Activated effector memory CD4-positive, alpha-beta T cell treated with anti-CD3 and anti-CD28 coated beads, Interleukin-2, amount 50 U/mL, for 16 hours (primary cell): ENCODE data around the gene MICB.
"Not testable (repeated sequence)": the region's sequence is repeated elsewhere in the genome, so short reads cannot be mapped to it uniquely, and the experiment has no call there.

ENCODE experiments used
- DNase-seq: peaks from one replicate; pipeline ENCODE4 v3.0.0-alpha.2; 2020

MICB gene

DNA sequence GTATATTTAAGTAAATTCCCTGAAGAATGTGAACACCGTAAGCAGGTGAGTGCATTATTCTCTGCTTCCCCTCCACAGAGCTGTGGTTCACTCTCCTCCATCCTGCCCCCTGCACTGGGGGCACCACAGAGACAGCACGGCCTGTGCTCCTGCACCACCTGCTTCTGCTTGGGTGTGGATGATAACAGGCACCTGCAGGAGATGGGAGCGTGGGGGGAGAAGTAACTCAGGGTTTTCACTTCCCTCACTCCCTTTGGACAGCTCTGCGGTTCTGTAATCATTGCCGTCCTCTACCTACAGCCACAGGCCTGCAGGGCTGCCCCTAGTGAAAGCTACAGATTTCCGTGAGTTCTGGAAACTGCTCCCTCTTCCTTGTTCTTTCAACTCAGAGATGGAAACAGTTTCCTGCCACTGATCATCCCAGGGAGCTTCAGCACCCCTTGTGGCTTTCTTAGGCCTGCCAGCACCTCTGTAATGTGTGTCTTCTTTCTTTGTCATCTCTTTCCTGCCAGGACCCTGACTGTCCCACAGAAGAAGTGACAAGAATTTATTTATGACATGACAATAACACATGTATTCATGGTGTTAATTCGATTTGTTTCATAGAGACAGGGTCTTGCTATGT, 21.3 kb upstream of the MICB start:
- no peak for DNase-seq

DNA sequence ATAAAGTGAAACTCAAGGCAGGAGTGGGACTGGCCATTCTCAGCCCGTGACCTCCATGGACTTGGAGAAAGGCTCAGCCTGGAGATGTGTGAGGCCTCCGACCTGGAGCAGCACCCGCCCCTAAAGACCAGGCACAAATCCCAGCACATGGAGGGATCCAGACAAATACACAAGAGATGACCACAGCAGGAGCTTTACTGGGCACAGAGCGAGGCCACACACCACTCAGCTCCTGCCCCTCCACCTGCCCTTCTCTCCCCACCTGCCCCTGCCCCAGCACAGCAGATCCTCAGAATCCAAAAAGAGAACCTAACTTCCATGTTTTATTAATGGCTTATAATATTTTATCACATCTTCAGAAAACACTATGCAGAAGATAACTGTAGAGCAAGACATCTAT, 20.4 kb upstream of the MICB start:
- no peak for DNase-seq

DNA sequence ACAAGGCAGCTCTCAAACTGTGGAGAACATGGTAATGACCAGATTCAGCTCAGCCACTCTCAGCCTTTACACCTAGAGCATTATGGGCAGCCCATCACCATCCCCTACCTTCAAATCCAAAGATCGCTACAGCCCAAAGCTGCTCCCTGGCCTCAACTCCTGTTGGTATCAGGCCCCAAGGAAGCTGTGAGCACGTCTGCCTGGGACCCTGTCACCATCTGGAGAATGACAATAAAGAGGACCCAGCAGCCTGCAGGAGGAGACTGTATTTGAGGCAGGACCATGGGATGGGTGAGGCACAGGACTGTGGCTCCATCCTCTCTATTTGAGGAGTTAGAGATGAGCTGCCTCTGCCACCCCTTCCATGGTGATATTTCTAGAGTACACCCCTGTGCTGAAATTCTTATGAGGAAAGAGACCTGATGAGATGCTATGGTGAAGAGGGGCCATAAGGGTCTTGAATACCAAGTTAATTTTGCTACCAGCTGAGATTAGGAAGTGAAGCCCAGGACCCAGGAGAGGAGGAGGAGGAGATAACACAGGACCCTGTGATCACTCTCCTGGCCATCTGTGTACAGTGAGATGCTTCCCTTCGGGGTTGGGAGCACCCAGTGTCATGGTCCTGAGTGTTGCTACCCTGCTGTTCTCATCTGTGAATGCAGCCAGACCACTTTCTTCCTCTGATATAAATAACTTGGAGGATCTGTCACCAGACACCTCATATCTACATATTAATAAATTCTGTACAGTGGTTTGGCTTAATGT, 19.6 kb upstream of the MICB start:
- DNase-seq: no peak

DNA sequence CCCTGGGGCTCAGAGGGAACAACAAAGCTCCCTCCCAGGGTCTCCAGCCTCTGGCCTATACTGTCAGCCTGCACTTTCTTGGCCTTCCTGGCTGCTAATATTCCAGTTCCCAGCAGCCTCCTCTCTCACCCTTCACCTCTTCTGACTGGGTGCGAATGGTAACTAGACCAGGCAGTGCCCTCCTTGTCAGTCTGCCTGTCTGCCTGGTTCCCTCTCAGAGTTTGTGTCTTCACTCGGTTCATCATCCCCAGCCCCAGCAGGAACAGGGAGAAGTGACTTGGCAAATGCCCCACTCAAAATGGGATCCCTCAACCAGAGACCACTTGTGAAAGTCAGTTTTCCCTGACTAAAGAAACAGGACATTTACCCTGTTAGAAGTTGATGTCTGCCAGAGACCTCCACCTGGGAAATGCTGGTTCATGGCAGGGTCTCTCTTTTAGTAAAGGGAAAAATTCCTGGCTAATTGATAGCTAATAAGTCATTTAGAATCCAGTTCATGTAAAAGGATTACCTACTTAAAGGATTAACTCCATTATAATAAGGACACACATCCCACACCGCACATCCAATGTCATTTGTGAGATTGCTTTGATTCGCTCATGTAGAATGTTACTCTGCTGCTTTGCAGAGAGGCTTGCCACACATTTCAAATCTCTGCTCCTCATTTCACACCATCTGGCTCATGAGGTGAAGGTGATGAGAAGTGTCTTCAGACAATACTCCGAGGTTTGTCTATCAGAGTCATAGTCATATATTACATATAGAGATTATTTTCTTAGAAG, 18.6 kb upstream of the MICB start:
- no peak for DNase-seq

DNA sequence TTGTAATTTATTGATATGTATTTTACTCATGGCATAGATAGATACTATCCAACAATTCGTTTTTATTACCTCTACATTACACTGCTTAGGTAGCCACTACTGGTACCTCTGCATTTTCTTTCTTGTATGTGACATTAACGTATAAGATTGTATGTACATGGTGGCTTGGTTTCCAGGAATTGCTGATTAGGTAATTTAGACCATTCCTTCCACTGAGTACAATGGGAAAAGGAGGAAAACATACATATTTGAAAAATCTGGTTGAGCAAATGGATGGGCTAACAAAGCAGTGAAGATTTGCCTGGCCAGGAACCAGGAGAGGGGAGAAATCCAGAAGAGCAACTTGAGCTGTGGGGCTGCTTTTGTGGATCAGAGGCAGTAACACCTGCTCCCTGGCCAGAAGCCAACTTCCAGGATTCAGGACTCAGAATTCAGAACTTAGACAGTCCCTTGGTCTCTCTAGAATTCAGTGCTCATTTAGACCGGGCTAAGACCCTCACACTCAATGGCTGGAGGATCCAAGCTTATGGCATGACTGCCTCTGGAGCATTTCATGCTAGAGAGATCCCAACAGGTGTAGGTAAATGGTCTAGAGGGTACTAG, 17.9 kb upstream of the MICB start:
- DNase-seq: no peak

DNA sequence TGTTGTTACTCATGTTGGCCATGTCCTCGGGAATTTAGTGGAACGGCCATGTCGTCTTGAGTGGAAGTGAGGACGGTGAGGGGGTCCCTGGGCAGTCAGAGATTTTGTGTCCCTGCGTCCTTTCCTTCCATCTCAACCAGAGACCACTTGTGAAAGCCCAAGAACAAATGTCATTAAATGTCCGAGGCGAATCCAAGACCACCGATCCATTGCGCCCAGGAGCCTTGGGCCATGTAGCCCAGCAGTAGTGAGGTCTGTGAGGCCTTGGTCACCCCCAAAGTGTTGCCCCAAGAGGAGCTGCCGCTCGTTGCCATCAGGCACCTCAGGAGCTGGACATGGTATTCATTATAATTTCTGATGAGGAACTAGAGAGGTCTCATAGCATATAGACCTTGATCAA, 17.4 kb upstream of the MICB start:
- no peak for DNase-seq

DNA sequence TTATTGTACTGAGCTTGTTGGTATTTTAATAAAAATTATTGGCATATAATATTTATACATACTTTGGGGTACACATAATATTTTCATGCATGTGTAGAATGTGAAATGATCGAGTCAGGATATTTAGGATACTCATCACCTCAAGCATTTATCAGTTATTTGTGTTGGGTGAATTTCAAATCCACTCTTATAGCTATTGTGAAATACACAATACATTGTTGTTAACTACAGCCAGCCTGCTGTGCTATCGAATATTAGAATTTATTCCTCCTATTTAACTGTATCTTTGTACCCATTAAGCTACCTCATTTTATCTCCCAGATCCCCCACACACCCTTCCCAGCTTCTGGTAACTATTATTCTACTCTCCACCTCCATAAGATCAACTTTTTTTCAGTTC, 14.6 kb upstream of the MICB start:
- DNase-seq: no peak

DNA sequence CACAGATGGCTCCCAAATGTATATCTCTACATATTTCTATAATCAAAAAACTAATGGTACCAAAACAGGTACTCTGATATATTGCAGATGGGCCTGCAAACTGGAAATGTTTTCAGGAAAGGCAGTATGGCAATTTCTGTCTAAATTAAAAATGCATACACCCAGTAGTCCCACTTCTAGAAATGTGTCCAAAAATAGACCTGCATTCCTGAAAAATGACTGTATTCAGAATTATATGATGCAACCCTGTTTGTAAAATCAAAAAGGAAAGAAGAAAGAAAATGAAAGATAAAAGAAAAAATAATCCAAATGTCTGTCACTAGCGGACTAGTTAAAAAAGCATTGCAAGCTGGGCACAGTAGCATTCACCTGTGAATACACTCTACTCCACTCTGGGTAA, 12.9 kb upstream of the MICB start:
- DNase-seq: no peak

DNA sequence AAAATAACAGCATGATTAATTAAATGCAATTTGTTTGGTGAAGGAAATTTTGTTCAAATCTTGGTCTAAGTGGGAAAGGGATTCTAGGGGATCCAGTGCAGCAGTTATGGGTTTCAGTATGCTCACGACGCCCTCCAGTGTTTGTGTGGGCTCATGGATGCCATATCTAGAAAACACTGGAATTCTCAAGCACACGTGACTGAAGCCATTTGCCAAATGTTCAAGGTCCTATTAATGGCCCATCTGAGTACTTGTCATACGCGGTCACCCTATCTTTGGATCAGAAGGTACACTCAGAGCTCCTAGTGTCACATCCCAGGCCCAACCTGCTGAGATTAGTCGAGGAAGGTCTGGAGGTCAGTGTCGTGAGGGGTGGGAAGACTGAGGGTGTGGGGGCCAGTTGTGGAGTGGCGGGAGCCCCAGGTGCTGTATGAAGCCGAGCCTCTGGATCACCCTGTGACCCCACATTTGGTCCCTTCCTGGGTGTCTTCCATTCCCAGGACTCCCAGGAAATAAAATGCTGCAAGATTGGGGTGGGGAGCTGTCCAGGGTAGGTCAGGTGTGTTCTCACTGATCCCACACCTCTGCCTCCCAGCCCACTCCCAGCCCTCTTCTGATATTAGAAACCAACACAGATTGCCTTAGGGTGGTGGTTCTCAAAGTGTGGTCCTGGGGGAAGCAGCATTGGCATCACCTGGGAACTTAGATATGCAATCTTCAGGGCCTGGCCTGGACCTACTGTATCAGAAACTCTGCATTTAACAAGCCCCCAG, 11.7 kb upstream of the MICB start:
- not testable (repeated sequence) for DNase-seq

DNA sequence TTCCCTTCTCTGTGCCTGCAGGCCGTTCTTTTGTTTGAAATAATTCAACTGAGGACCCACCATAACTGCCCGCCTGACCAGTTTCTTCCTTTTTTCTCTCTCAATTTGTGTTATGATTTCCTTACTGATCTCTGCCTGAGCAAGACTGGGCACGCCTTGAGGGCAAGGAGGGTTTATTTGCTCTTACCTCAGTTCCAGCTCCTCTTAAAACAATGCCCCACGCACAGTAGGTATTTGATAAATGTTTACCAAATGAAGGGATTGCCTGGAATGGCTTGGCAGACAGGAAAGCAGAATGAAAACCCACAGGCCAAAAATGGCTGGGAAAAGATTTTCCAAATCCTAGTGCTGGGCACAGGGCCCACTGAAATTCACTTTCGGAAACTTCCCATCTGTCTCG, 10.3 kb upstream of the MICB start:
- not testable (repeated sequence) for DNase-seq

DNA sequence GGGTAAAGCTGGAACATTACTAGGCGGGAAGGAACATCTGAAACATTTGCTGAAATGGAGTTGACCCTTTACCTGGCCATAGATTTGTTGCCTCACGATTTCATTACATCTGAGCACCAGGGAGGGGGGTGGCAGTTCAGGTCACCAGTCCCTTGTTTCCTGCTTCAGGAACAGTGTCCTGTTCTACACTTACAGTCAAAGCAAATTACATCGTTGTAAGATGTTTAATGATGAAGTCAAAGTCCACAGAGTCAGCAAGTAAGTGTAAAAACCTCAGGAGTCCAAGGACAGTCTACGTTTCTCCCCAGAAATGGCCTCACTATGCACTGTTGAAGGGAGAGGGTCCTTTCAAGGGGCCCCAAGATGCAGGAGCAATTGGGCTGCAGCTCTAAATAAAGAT, 8.9 kb upstream of the MICB start:
- DNase-seq: no peak

DNA sequence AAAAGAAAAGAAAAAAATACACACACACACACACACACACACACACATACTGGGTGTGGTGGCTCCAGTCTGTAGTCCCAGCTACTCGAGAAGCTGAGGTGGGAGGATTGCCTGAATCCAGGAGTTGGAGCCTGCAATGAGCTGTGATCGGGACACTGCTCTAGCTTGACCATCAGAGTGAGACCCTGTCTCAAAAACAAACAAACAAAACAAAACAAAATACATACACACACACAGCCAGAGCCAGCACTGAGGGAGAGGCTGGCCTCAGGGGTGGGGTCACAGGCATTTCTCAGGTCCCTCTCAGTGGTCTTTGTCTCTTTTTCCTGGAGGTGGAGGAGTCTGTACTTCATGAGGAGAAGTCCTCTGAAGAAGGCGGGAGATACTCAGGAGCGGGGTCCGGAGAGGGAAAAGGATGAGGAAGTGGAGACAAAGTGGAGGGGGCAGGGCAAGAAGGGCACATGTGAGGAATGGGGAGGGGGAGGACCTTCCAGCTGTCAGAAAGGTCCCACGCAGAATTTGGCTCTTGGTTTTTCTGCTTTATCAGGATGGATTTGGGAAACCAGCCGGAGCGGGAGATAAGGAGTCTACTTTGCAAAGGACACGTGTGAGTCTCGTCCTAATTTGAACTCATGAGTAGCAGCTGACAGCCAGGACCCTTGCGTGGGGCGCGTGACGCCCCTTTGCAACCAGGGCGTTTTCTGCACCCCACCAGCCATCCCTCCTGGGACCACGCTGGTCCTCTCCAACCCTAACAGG, 7.7 kb upstream of the MICB start:
- DNase-seq: no peak

DNA sequence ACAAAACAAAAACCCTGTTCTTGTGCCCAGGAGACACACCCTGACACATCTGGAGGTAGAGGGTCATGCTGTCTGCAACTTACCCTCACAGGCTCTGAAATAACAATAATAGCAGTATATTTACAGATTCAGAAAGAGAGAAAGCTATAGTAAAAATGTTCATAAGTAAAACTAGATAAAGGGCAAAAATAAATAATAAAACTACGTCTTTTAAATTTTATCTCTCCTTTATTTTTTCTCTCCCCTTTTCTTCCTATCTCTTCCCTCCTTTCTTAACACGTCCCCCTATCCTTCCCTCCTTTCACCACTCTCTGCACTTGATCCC, 4.4 kb upstream of the MICB start:
- not testable (repeated sequence) for DNase-seq

DNA sequence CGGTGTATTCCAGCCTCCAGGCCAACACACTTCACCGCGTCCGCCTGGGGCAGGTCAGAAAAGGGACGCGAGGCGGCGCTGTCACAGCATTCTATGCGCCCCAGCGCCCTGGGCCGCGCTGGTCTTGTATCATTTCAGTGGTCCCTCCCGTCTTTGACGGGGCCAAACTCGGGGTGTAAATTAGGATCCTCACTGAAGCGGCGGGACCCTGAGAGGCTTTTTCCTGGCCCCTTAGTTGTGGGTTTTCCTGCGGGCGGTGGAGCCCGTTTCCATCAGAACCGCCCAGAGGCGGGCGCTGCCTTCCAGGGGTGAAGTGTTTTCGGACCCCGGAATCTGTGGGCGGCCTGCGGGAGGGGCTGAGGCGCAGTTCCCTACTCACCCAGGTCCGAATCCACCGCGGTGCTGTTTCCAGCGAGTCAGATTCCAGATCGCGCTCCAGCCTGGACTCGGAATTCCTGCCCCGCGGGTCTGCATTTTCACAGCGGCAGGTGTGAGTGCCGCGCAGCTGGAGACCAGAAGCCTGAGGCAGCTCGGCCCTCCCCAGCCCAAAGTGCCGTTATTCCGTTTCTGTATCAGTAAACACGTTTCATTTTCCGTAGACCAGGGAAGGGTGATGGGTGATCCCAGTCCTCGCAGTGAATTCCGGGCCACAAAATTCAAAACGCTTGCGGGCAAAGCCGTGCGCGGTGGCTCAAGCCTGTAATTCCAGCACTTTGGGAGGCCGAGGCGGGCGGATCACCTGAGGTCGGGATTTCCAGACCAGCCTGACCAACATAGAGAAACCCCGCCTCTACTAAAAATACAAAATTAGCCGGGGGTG, 3.9 kb upstream of the MICB start:
- peak; percentile 93 for DNase-seq

DNA sequence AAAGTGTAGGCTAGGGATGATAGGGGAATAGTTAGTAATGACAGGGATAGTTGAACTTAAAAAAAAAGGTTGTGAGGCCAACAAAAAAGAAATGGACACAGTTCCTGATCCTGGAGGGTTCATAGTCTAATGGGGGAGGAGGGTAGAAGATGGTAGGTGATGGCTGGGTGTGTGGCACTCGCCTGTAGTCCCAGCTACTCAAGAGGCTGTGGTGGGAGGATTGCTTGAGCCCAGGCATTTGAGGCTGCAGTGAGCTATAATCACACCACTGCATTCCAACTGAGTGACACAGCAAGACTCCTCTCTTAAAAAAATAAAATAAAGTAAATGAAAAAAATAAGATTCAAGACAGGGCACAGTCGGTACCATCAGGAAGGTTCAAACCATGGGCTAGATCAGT, 2.4 kb upstream of the MICB start:
- no peak for DNase-seq

DNA sequence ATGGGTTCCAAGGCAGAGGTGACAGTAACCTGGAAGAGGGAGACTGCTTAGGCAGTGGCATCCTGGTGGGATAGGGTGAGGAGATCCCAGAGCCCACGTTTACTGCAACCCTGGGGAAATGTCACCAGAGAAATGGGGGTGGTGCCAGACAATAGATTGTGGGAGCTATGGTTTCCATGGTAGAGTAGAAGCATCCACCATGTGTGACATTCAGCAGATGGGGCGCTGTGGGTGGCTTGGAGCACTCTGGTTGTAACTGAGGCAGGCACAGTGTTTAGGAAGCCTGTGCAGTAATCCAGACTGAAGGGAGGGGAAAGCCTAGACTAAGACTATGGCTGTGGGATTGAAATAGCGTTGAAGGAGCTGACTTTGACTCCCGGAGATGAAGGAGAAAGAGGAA, 1.1 kb upstream of the MICB start:
- DNase-seq: peak; percentile 68

DNA sequence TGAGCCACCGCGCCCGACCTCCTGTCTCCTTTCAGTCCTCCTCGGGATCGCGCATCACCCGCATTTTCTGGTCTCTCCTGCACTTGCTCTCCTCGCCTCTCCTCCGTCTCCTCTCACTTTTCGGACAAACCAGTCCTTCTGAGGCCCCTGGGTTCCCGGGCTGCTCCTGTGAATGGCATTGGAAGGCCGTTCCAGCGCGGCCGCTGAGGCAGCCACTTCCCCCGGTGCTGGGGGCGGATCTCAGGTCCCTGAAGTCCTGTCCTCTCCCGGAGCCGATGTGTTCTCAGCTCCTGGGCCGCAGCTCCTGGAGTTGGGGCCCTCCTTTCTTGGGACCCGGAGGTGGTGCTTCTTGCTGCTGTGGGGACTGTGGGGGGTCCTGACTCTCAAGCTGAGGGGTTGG, 803 bp downstream of the MICB start:
- DNase-seq: no peak

DNA sequence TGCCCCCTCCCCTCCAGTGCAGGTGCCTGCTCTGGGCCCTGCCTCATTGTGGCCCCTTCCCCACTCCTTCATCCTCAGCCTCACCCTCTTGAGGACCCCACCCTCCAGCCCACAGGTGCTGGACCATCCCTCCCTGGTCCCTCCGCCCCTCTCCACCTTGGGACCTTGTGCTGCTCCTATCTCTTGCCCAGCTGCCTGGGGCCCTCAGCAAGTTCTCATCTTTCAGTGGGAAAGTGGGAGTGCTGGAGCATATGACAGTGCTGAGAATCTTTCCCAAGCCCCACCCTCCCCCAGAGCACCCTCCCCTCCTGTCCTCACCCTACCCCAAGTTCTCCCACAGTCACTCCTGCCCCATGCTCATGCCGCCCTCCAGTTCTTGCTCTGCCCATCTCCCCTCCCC, 1.7 kb downstream of the MICB start:
- not testable (repeated sequence) for DNase-seq

DNA sequence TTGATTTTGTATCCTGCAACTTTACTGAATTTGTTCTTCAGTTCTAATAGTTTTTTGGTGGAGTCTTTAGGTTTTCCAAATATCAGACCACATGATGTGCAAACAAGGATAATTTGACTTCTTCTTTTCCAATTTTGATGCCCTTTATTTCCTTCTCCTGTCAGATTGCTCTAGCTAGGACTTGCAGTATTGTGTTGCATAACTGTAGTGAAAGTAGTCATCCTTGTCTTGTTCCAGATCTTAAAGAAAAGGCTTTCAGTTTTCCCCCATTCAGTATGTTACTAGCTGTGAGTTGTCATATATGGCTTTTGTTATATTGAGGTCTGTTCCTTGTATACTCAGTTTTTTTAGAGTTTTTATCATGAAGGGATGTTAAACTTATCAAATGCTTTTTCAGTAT, 4.6 kb downstream of the MICB start:
- DNase-seq: no peak

DNA sequence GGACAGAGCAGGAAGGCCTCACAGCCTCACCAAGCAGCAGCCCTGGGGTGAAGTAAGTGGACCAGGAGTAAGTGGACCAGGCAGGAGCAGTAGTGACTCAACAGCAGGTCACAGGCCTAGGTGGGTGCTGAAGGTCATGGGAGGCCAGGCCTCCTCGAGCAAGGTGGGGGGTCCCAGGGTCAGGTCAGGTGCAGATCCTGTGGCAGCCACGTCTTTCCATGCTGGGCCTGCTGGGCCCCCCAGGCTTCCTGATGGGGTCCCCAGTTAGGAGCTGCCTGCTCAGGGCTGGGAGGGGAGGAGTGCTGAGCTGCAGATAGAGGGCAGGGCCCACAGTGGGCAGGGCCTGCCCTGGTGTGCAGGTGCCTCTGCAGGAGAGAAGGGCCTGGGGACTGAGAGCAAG, 11.1 kb downstream of the MICB start:
- DNase-seq: peak; percentile 56

DNA sequence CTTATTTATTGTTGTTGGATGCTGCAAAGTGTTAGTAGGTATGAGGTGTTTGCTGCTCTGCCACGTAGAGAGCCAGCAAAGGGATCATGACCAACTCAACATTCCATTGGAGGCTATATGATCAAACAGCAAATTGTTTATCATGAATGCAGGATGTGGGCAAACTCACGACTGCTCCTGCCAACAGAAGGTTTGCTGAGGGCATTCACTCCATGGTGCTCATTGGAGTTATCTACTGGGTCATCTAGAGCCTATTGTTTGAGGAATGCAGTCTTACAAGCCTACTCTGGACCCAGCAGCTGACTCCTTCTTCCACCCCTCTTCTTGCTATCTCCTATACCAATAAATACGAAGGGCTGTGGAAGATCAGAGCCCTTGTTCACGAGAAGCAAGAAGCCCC, 12.1 kb downstream of the MICB start:
- peak; percentile 34 for DNase-seq
